Body of pancreas (tissue), 4 donors: ENCODE measurements around the gene IGF1R. TPM values are rescaled to one million over a fixed set of nuclear protein-coding genes. Genes with fewer than 3 reads are reported as not detected.

Experiments used
- ATAC-seq: fragments of 150-250 bp; one replicate; pipeline ENCODE4 v1.9.1; 2016
- DNase-seq, 4 donors: peaks; one replicate each; pipeline ENCODE4 v3.0.0-alpha.2; 2019
- H3K27ac ChIP-seq, 4 donors: fragments of 200-600 bp; sonication (generic); 1 replicate in 3 of 4; 2 replicates in 1 of 4; pipeline versions ENCODE4 v1.5.1 to v1.6.1; 2016 to 2019; ENCODE audit warnings: mild to moderate bottlenecking in 1 of 4, mixed read lengths in 1 of 4, moderate library complexity in 1 of 4
- H3K27me3 ChIP-seq, 2 donors: fragments of 200-600 bp; sonication (generic); one replicate each; pipeline ENCODE4 v1.6.0; 2016; ENCODE audit warnings: mild to moderate bottlenecking in 1 of 2
- H3K36me3 ChIP-seq, 2 donors: fragments of 200-600 bp; sonication (generic); replicated peaks in 1 of 2; 2 replicates each; pipeline ENCODE4 v1.5.1; 2016; ENCODE audit warnings: low read depth in 2 of 2; ENCODE audit not compliant: insufficient read depth in 1 of 2
- H3K4me1 ChIP-seq: fragments of 200-600 bp; sonication (generic); one replicate; pipeline ENCODE4 v1.6.0; 2016
- H3K4me3 ChIP-seq, 2 donors: fragments of 200-600 bp; sonication (generic); 1 replicate in 1 of 2; 2 replicates in 1 of 2; pipeline ENCODE4 v1.5.1; 2016 to 2019
- H3K9me3 ChIP-seq, 3 donors: fragments of 200-600 bp; sonication (generic); 1 replicate in 2 of 3; 2 replicates in 1 of 3; pipeline ENCODE4 v1.5.1; 2016
- POLR2A ChIP-seq, 3 donors: fragments of 450-650 bp; IDR thresholded peaks; one replicate each; pipeline ENCODE4 v1.6.1; 2016; ENCODE audit warnings: antibody characterized with exemption in 3 of 3, mild to moderate bottlenecking in 2 of 3
- WGBS, 2 donors: methylation state at CpG; one replicate each; pipeline ENCODE4 v1.1.5; 2017; 5-methylcytosine and 5-hydroxymethylcytosine counted together
- intact Hi-C: fragments of 100-400 bp; cut with DNase I; formaldehyde crosslinking; loops from one replicate; pipeline ENCODE4 v1.15.1; 2023
- total RNA-seq, 2 donors: library from RNA; depleted of rRNA; stranded (reverse); fragments of >200 nt; gene quantifications; one replicate each; pipeline ENCODE4 v1.1.0, GENCODE V29; 2016
- TF ChIP-seq, protein P1 (sequence below), 7 experiments: fragments of 450-650 bp in 4 of 7; fragments of 200-600 bp in 3 of 7; sonication (generic) in 3 of 7; IDR thresholded peaks; one replicate each; pipeline ENCODE4 v1.5.1; 2016 to 2019; ENCODE audit warnings: antibody characterized with exemption in 7 of 7

IGF1R gene
- total RNA-seq, 2 donors from 2014 or later: 34.8 to 55.7 TPM

DNA sequence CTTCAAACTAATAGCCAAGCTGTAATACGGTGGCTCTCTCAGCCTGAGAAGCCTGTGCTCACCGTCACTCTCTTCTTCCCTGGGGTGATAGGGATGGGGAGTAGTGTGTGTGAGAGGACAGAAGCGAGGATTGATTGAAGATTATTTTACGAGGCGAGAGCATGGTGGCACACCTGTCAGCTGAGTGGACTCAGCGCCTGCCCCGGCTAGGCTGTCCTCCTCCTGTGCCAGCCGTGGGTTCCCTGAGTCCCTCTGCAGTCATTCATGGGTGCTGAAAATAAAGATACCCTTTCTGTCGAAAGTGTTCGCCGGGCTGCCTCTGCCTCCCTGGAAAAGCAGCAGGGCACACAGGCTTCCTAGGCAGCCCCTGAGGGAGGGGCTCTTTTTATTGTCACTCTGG, 235.1 kb downstream of the IGF1R start:
- peaks cover 9% of the 10 kb centered on the region for H3K4me1 ChIP-seq
- no peak for TF ChIP-seq POLR2A (IDR thresholded peaks at IDR 0.05)
- TF ChIP-seq, protein P1, sequence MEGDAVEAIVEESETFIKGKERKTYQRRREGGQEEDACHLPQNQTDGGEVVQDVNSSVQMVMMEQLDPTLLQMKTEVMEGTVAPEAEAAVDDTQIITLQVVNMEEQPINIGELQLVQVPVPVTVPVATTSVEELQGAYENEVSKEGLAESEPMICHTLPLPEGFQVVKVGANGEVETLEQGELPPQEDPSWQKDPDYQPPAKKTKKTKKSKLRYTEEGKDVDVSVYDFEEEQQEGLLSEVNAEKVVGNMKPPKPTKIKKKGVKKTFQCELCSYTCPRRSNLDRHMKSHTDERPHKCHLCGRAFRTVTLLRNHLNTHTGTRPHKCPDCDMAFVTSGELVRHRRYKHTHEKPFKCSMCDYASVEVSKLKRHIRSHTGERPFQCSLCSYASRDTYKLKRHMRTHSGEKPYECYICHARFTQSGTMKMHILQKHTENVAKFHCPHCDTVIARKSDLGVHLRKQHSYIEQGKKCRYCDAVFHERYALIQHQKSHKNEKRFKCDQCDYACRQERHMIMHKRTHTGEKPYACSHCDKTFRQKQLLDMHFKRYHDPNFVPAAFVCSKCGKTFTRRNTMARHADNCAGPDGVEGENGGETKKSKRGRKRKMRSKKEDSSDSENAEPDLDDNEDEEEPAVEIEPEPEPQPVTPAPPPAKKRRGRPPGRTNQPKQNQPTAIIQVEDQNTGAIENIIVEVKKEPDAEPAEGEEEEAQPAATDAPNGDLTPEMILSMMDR (IDR thresholded peaks at IDR 0.05): no peak
- no peak overlapping the region for H3K27ac ChIP-seq
- DNase-seq: no peak
- WGBS, 2 donors: 86 to 93% methylated on average over 11 of the region's 11 CpGs
- no peaks in the 10 kb centered on the region for H3K9me3 ChIP-seq
- H3K27me3 ChIP-seq: no peaks in the 10 kb centered on the region
- H3K4me3 ChIP-seq: no peak overlapping the region
- intact Hi-C loops: no loop called here
- H3K36me3 ChIP-seq: no peaks in the 10 kb centered on the region
- ATAC-seq: no peak

DNA sequence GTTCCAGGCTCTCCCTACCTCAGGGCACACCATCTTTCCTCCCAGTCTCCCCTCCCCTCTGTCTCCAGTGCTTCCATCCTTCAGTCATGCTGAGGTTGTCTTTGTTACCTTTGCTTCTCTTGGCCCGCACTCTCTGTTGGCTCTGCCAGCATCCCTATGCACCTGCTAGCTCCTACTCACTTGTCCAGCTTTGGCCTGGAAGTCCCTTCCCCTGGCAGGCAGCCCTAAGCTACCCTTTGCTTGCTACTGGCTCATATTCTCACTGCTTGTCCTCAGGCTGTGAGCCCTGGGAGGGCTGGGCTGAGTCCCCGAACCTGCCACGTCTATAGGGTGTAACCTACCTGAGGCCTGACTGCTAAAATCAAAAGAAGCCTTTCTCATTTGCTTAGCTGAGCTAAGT, 236.6 kb downstream of the IGF1R start:
- Histone ChIP-seq H3K27me3 (no peaks in the 10 kb centered on the region), H3K27ac (no peak overlapping the region), H3K4me3 (no peak overlapping the region), H3K4me1 (peaks cover 9% of the 10 kb centered on the region), H3K36me3 (no peaks in the 10 kb centered on the region), H3K9me3 (no peaks in the 10 kb centered on the region)
- ATAC-seq: no peak
- intact Hi-C loops: no loop called here
- WGBS, 2 donors: 52 to 69% methylated on average over 3 of the region's 3 CpGs
- DNase-seq: peak in 2 of 4 donors; percentile 33 to 35
- TF ChIP-seq, protein P1 (IDR thresholded peaks at IDR 0.05): no peak
- TF ChIP-seq POLR2A (IDR thresholded peaks at IDR 0.05): no peak

DNA sequence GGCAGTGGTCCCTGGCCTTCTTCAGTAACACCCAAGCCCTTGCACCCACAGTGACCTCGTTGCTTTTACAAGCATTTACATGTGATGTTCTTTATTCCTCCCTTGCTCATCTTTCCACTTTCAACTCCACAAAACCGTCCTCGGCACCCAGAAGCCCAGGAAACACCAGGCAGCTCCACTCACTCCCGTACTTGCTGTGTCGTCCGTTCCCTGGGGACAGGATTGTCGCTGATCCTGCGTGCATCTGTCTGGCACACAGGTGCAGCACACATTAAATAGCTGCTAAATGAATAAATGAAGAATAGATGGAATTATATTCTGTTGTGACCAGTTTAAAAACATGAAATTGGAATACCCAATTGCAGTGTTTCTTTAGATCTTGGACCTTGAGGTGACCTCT, 239.6 kb downstream of the IGF1R start:
- 93 to 95% methylated on average over 8 of the region's 8 CpGs for WGBS, 2 donors
- Histone ChIP-seq H3K27ac (no peak overlapping the region), H3K4me1 (no peaks in the 10 kb centered on the region), H3K4me3 (no peak overlapping the region), H3K36me3 (no peaks in the 10 kb centered on the region), H3K27me3 (no peaks in the 10 kb centered on the region), H3K9me3 (no peaks in the 10 kb centered on the region)
- intact Hi-C loops: no loop called here
- ATAC-seq (no peak), DNase-seq (no peak)
- TF ChIP-seq POLR2A (IDR thresholded peaks at IDR 0.05): no peak
- TF ChIP-seq, protein P1 (IDR thresholded peaks at IDR 0.05): no peak

DNA sequence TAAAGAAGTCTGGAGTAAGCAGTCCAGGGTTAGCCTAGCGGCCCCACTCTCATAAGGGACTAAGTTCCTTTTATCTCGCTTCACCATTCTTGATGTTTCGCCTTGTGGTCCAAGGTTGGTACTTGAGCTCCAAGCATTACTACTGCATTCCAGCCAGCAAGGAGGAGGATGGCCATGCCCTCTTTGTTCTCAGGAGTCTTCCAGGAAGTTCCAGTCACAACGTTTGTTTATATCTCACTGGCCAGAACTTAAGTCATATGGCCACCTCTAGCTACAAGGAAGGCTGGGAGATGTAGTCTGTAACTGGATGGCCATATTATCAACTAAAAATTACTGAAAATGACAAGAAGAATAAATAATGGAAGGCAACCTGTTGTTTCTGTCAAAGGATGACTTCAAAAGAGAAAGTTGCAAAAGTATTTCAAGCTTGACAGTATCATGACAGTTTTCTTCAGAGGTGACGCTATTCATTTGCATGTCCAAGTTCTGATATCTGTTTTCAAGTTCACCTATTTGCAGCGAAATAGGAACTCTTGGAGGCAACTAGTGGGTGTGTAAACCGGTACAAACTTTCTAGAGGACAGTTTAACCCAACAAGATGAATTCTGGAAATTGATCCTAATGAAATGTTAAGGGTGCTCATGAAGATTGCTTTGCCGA, 240.6 kb downstream of the IGF1R start:
- no peak overlapping the region for H3K27ac ChIP-seq
- H3K27me3 ChIP-seq: no peaks in the 10 kb centered on the region
- intact Hi-C loops: no loop called here
- ATAC-seq (peak; percentile 35), DNase-seq (no peak)
- no peak overlapping the region for H3K4me3 ChIP-seq
- no peaks in the 10 kb centered on the region for H3K9me3 ChIP-seq
- WGBS, 2 donors: 82 to 85% methylated on average over 8 of the region's 8 CpGs
- TF ChIP-seq POLR2A (IDR thresholded peaks at IDR 0.05): no peak
- TF ChIP-seq, protein P1 (IDR thresholded peaks at IDR 0.05): no peak
- no peaks in the 10 kb centered on the region for H3K4me1 ChIP-seq
- no peaks in the 10 kb centered on the region for H3K36me3 ChIP-seq
